Activated CD4-positive, alpha-beta T cell treated with anti-CD3 and anti-CD28 coated beads for 1 hour (primary cell): ENCODE data around the gene FAHD2A.
"Not testable (repeated sequence)": the region's sequence is repeated elsewhere in the genome, so short reads cannot be mapped to it uniquely, and the experiment has no call there.

Experiments used
- DNase-seq: peaks from one replicate; pipeline ENCODE4 v3.0.0-alpha.2; 2020

Gene FAHD2A

GRCh38 chr2:95442474-95443099, 40.1 kb downstream of the FAHD2A start:
- not testable (repeated sequence) for DNase-seq

DNA sequence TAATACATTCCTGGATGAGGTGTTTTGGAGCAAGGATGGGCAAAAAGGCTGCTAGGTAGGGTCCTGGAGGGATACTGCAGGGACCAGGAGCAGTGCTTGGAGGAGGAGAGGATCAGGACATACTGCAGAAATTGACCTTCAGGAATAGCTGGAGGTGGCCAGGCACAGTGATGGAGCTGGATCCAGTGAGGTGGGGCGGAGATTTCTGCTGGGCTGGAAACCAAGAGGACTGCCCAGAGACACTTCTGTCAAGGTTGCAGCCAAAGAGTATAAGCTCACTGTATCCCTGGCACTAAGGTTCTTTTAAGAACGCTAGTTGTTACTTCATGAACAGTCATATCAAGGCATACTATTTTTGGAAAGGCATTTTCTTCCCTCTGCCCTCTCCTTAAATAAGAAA, 42.8 kb downstream of the FAHD2A start:
- DNase-seq: not testable (repeated sequence)

GRCh38 chr2:95463292-95463691, 60.8 kb downstream of the FAHD2A start:
- DNase-seq: not testable (repeated sequence)
